DMS114 treated with DMSO at 0.1 percent for 48 hours (cell line): ENCODE measurements around the gene PHRF1.

Experiments
- DNase-seq: peaks from one replicate; lab custom pipeline; 2025; ENCODE audit not compliant: unreplicated experiment; lab: John Stamatoyannopoulos, UW

PHRF1 gene

GRCh38 chr11:575996-576768 lies at the start of gene PHRF1:
Gene PHRF1 (plus strand): TSS chr11:576470. CDS start chr11:581513, 5,043 bp downstream.
- peak; percentile 76 for DNase-seq

- DNase-seq = no peak
Observed at GRCh38 chr11:528166-528814, 48.0 kb upstream of the PHRF1 start.

- DNase-seq = no peak
Observed at GRCh38 chr11:528815-529727, 47.2 kb upstream of the PHRF1 start.

- DNase-seq = no peak
Observed at GRCh38 chr11:529728-530411, 46.4 kb upstream of the PHRF1 start.

- DNase-seq = no peak
Observed at GRCh38 chr11:530960-531831, 45.1 kb upstream of the PHRF1 start.

- no peak for DNase-seq
Observed at GRCh38 chr11:531919-532526, 44.2 kb upstream of the PHRF1 start.

GRCh38 chr11:532527-532985 lies 43.7 kb upstream of the PHRF1 start:
- no peak for DNase-seq

GRCh38 chr11:532986-533585 lies 43.2 kb upstream of the PHRF1 start:
- DNase-seq = no peak

GRCh38 chr11:533586-534395 lies 42.5 kb upstream of the PHRF1 start:
- no peak for DNase-seq

GRCh38 chr11:534396-535209 lies 41.7 kb upstream of the PHRF1 start:
- no peak for DNase-seq

GRCh38 chr11:535210-535518 lies 41.1 kb upstream of the PHRF1 start:
- no peak for DNase-seq

- DNase-seq = peak; percentile 59
Observed at GRCh38 chr11:535519-536454, 40.5 kb upstream of the PHRF1 start, which contains the start of gene HRAS. Gene HRAS (minus strand): TSS chr11:535576.

GRCh38 chr11:536841-537621 lies 39.2 kb upstream of the PHRF1 start, which contains the start of gene LRRC56:
Gene LRRC56 (plus strand): TSS chr11:537527. CDS start chr11:540685, 3,158 bp downstream.
- DNase-seq = no peak

- no peak for DNase-seq
Observed at GRCh38 chr11:537622-538430, 38.4 kb upstream of the PHRF1 start.
